GM21423 (cell line): Measurements from ENCODE around the gene WHAMM.

Source experiments
- ATAC-seq: cut with Tn5 transposase; IDR thresholded peaks from one replicate; pipeline ENCODE4 v1.9.1; 2021; ENCODE audit warnings: mild to moderate bottlenecking, moderate library complexity; ENCODE audit not compliant: unreplicated experiment

Gene WHAMM

GRCh38 chr15:82832601-82833361, 23.4 kb downstream of the WHAMM start:
- ATAC-seq: peak; percentile 91

GRCh38 chr15:82833362-82833682, 23.9 kb downstream of the WHAMM start:
- no peak for ATAC-seq

- ATAC-seq: no peak
These were observed 26.0 kb downstream of the WHAMM start for GRCh38 chr15:82835391-82835917.

- no peak for ATAC-seq
These were observed 28.8 kb downstream of the WHAMM start for GRCh38 chr15:82838096-82838735.

- ATAC-seq: no peak
These were observed 29.7 kb downstream of the WHAMM start for GRCh38 chr15:82839136-82839535.

- no peak for ATAC-seq
These were observed 30.7 kb downstream of the WHAMM start for GRCh38 chr15:82840166-82840565.

GRCh38 chr15:82843566-82843965, 34.1 kb downstream of the WHAMM start:
- no peak for ATAC-seq

- no peak for ATAC-seq
These were observed 36.3 kb downstream of the WHAMM start for GRCh38 chr15:82845686-82846085.

GRCh38 chr15:82846621-82847020, 37.2 kb downstream of the WHAMM start:
- no peak for ATAC-seq

GRCh38 chr15:82847703-82848102, 38.3 kb downstream of the WHAMM start:
- ATAC-seq: no peak

- ATAC-seq: no peak
These were observed 39.0 kb downstream of the WHAMM start for GRCh38 chr15:82848241-82848993.

- peak; percentile 55 for ATAC-seq
These were observed 40.4 kb downstream of the WHAMM start for GRCh38 chr15:82849556-82850512.

- no peak for ATAC-seq
These were observed 41.3 kb downstream of the WHAMM start for GRCh38 chr15:82850731-82851130.

GRCh38 chr15:82851306-82851850, 42.0 kb downstream of the WHAMM start:
- no peak for ATAC-seq

- ATAC-seq: no peak
These were observed 42.6 kb downstream of the WHAMM start for GRCh38 chr15:82851981-82852511.

GRCh38 chr15:82852941-82853561, 43.6 kb downstream of the WHAMM start:
- ATAC-seq: no peak

- no peak for ATAC-seq
These were observed 45.1 kb downstream of the WHAMM start for GRCh38 chr15:82854554-82854953.

- ATAC-seq: no peak
These were observed 46.1 kb downstream of the WHAMM start for GRCh38 chr15:82855286-82856100.
